HG03139 (cell line): ENCODE results near the gene ABHD6.
"Not testable (repeated sequence)": the region's sequence is repeated elsewhere in the genome, so short reads cannot be mapped to it uniquely, and the experiment has no call there.

Source experiments
- ATAC-seq: cut with Tn5 transposase; IDR thresholded peaks from one replicate; pipeline ENCODE4 v1.9.1; 2021; ENCODE audit not compliant: unreplicated experiment

ABHD6 gene

GRCh38 chr3:58237238-58237940 lies at the start of gene ABHD6:
Gene ABHD6 (plus strand): TSS chr3:58237792. CDS start chr3:58256587, 18,795 bp downstream.
- ATAC-seq = peak; percentile 61

DNA sequence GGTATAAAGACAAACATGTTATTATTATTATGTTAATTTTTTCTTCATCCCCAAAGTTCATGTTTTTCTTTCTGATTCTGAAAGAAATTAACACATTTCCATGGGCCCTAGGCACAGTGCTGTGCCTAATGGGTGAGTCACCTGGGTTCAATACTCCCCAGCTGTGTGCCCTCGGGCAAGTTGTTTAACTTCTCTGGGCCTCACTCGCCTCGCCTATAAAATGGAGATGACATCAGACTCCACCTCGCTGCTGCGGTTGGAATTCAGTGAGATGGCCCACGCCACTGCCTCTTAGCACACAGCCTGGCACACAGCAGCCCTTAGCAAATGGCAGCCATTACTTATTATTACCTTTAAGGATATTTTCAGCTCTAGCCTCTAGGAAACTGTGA lies 49.4 kb upstream of the ABHD6 start:
- ATAC-seq = no peak

DNA sequence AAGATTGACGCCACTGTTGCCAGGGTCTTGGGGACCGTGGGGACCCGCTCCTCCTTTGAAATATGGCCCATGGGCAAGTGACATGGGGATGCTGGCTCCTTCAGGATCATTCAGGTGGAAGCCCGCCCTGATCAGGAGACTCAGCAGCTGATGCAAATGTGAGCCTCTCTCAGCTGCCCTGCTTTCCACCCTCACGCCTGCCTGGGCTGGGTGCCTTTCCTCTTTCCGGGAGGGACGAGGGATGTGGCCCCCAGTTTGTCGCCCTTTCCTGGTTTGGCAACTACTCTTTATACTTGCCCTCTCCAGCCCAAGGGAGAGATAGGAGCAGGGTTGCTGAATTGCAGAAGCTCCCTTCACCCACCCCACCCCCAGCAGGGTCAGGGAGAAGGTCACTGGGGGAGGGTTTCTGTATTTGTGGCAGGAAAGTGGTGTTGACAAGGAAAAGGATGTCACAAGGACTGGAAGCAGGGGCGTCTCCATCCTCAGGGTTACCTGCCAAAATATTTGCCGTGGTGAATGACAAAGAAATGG lies 48.6 kb upstream of the ABHD6 start:
- no peak for ATAC-seq

DNA sequence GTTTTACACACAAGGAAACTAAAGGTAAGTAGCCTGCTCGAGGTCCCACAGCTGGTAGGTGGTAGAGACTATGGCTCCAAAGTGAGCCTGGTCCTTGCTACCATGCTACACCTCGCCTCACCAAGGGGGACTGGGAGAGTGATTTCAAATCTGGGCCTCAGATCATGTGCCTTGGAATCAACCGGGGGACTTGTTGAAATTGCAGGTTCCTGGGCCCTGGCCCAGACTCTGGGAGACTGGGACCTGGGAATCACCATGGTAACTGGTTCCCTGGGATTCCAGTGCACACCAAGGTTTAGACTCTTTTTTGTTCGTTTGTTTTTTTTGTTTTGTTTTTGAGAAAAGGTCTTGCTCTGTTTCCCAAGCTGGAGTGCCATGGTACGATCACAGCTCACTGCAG lies 47.9 kb upstream of the ABHD6 start:
- no peak for ATAC-seq

- ATAC-seq = no peak
Measured at GRCh38 chr3:58190291-58190690, 47.3 kb upstream of the ABHD6 start.

GRCh38 chr3:58190882-58191281 lies 46.7 kb upstream of the ABHD6 start:
- no peak for ATAC-seq

- ATAC-seq = no peak
Measured at GRCh38 chr3:58191361-58191991, 46.1 kb upstream of the ABHD6 start.

DNA sequence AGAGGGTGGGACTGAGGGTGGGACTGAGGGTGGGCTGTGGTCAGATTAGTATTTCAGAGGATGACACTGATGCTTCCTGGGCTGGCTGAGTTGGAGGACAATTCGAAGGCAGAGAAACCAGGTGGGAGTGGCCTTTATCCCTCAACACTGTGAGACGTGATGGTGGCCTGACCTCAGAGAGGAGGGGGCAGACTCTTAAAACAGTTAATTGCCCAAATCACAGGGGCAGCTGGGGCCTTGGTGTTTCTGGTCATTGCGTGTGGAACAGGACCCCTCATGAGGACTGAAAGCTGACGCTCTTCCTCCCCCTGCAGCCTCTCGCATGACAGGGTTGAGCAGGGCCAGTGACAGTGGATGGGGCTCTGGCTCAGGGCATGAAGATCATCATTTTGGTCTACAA lies 45.5 kb upstream of the ABHD6 start:
- no peak for ATAC-seq

DNA sequence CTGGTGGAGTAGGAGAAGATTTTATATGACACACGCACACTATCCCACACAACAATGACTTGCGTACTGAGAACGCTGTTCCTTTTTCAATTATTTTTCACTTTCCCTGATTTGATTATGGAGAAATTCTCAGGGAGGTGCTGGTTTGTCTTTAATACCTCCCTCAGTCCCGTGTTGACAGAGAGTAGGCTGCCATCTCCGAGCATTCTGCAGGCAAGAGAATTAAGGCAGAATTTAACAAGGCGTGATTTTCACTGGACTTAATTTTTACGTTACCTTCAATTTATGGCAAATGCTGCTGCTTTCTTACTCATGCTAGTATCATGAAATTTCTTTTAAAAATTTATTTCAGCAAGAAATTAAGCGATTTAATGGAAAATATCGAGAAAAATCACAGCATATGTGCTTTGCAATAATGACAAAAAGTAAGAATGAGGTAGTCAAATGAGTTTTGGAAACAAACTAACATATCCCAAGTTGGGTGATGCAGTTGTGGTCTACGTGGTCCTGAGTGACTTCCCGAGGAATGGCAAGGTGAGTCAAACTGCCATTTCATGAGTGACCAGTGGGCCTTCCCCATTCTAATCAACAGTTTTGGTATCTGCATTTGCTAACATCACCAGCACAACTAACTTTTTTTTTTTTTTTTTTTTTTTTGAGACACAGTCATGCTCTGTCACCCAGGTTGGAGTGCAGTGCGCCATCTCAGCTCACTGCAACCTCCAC lies 43.7 kb upstream of the ABHD6 start:
- ATAC-seq = no peak

DNA sequence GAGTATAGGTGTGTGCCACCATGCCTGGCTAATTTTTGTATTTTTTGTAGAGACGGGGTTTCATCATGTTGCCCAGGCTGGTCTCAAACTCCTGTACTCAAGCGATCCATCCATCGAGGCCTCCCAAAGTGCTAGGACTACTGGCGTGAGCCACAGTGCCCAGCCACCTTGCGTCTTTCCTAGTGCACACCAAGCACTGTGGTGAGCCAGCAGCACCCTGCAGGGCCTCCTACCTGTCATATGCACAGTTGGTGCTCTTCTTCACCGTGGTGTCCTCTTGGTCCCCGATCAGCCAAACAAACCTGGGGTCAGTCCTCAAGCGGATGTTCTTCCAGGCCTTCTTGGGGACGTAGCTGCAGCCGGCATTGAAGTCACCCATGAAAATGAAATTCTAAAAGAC lies 40.0 kb upstream of the ABHD6 start:
- no peak for ATAC-seq

DNA sequence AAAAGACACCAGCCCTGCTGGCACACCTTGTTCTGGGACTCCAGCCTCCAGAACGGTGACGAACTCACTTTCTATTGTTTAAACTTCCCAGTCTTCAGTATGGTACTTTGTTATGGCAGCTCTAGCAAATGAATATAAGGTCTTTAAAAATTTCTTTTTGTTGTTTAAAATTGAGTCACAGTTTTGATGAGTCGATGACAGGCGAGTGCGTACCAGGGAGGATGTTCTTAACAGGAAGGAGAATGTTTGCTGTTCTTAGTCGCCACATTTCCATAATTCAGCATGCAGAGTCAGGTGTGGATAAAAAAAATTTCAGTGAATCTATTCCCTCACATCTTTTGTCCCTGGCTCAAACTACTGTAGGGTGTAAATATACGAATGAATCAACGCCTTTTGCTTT lies 39.2 kb upstream of the ABHD6 start:
- ATAC-seq = no peak

DNA sequence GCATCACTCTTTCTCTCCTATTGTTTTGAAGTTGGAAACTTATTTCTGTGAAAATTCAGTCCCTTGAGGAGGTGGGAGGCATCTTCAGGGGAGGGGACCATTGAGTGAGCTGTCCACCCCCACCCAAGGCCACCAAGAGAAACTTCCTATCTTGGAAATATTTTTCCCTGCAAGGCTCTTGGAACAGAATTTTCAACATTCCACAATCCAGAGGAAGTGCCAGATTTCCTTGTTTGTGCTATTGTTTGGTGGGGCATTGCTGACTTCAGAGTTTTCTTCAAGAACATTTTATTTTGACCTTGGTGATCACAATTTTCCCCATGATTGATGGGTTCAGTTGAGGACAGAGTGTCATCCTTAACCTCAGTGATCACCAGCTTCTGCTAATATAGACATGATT lies 38.8 kb upstream of the ABHD6 start:
- no peak for ATAC-seq

- no peak for ATAC-seq
Measured at GRCh38 chr3:58200121-58200709, 37.4 kb upstream of the ABHD6 start.

GRCh38 chr3:58200846-58201355 lies 36.7 kb upstream of the ABHD6 start:
- no peak for ATAC-seq

GRCh38 chr3:58201451-58201850 lies 36.1 kb upstream of the ABHD6 start:
- not testable (repeated sequence) for ATAC-seq

- ATAC-seq = no peak
Measured at GRCh38 chr3:58202917-58203360, 34.7 kb upstream of the ABHD6 start.

- no peak for ATAC-seq
Measured at GRCh38 chr3:58203541-58203940, 34.1 kb upstream of the ABHD6 start.

DNA sequence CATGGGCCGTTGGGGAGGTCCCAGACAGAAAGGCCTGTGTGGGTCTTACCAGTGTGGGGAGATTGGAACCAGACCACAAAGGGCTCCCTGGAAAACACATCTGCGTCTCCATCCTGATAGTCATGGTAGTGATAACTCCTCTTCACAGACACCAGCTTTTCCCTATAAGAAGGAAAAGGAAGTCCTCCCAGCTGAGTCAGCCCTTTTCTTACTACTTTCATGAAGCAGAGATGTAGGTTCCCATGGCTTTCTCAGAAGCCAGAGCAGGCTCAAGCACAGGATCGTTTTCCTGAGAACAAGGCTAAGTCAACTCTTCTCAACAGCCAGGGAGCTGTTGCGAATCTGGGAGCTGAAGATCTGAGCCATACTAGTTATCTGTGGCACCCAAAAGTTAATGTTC lies 32.9 kb upstream of the ABHD6 start:
- ATAC-seq = no peak

GRCh38 chr3:58205981-58206380 lies 31.6 kb upstream of the ABHD6 start:
- no peak for ATAC-seq

DNA sequence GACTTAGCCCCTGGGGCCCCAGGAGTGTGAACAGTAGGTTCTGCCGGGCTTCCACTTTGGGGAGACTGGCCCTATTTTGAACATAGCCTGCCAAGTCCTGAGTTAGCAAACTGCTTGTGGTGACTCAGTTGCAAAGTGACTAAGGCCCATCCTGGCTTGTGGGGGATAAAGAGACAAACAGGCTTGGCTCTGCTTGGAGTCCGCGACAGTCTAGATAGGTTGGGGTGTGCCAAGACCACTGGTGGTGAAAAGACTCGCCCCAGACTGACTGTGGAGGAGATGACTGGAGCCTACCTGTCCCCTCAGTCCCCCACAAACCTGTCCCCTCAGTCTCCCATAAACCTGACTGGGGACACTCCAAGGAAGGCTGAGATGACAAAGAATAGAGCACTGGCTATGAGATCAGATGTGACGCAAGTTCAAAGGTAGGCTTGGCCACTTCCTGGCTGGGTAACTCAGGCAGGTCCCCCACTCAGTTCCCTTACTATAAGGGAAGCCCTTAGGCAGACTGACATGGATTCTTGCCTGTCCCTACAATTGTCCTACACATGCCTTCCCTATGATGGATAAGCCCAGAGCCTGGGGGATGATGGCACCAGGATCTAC lies 31.1 kb upstream of the ABHD6 start:
- no peak for ATAC-seq

GRCh38 chr3:58207954-58208353 lies 29.6 kb upstream of the ABHD6 start:
- ATAC-seq = no peak
